Measurements from ENCODE around the gene LHFPL2. TPM values are rescaled to one million over a fixed set of nuclear protein-coding genes. Genes with fewer than 3 reads are reported as not detected.

Gene LHFPL2
- total and polyA plus RNA-seq, 2 donors (not counting 1 experiment from before 2014, with no cell fraction given) = 3.8 to 35.5 TPM

GRCh38 chr5:78606241-78606640, 42.3 kb downstream of the LHFPL2 start:
- no peak for ATAC-seq (ENCODE audit: low read depth)
- Histone ChIP-seq H3K27ac (ENCODE audit: low read length in 2 of 2) (no peak overlapping the region), H3K4me1 (ENCODE audit: control insufficient read depth in 2 of 2, insufficient read depth in 2 of 2, low read length in 2 of 2) (no peaks in the 10 kb centered on the region), H3K36me3 (replicated peaks in 1 of 2; ENCODE audit: control extremely low read depth in 1 of 2, control insufficient read depth in 1 of 2, extremely low read depth in 1 of 2, insufficient read depth in 2 of 2, low read length in 1 of 2) (peaks cover 0 to 4% of the 10 kb centered on the region in 2 experiments), H4K20me1 (ENCODE audit: control insufficient read depth, insufficient read depth, low read length, poor library complexity, severe bottlenecking) (no peaks in the 10 kb centered on the region), H3K79me2 (ENCODE audit: control insufficient read depth, insufficient read depth, low read length) (no peaks in the 10 kb centered on the region), H3K4me2 (replicated peaks; ENCODE audit: low read depth, low read length, poor library complexity, severe bottlenecking) (no peak overlapping the region), H3K4me3 (ENCODE audit: control extremely low read depth in 1 of 5, extremely low read depth in 1 of 5, insufficient read depth in 1 of 5, low read depth in 2 of 5, low read length in 4 of 5) (no peak overlapping the region), H3K27me3 (replicated peaks in 1 of 4; ENCODE audit: control extremely low read depth in 1 of 4, control insufficient read depth in 3 of 4, insufficient read depth in 4 of 4, low read length in 3 of 4) (no peaks in the 10 kb centered on the region), H3K9ac (ENCODE audit: low read length) (no peak overlapping the region), H2AFZ (ENCODE audit: insufficient read depth, low read depth, low read length, poor library complexity, severe bottlenecking) (no peak overlapping the region), H3K9me3 (ENCODE audit: control extremely low read depth in 1 of 3, control insufficient read depth in 2 of 3, insufficient read depth in 1 of 3, low read length in 2 of 3) (peaks cover 0 to 3% (median 0%) of the 10 kb centered on the region in 3 donors)
- Mint-ChIP-seq H3K4me3 (no peak overlapping the region), H3K27ac (no peak overlapping the region), H3K9me3 (ENCODE audit: insufficient read depth) (no peaks in the 10 kb centered on the region), H3K27me3 (no peaks in the 10 kb centered on the region), H3K4me1 (peaks cover 4% of the 10 kb centered on the region)
- ChIA-PET POLR2A (no interaction called here), CTCF (no interaction called here)
- no peak for TF ChIP-seq CTCF (IDR thresholded peaks at IDR 0.05)
- no peak for TF ChIP-seq EZH2 (IDR thresholded peaks at IDR 0.05; ENCODE audit: borderline replicate concordance, insufficient read depth, low read depth, low read length, poor library complexity, severe bottlenecking)
- no CpG with 5 or more reads among the region's 4 CpGs for WGBS (ENCODE audit: insufficient coverage)
- intact Hi-C loops (cut with micrococcal nuclease) = no loop called here
- no peak for DNase-seq

- Histone ChIP-seq H3K9me3 (ENCODE audit: control extremely low read depth in 1 of 3, control insufficient read depth in 2 of 3, insufficient read depth in 1 of 3, low read length in 2 of 3) (peaks cover 0 to 3% (median 0%) of the 10 kb centered on the region in 3 donors), H3K79me2 (ENCODE audit: control insufficient read depth, insufficient read depth, low read length) (no peaks in the 10 kb centered on the region), H3K4me1 (ENCODE audit: control insufficient read depth in 2 of 2, insufficient read depth in 2 of 2, low read length in 2 of 2) (no peaks in the 10 kb centered on the region), H4K20me1 (ENCODE audit: control insufficient read depth, insufficient read depth, low read length, poor library complexity, severe bottlenecking) (no peaks in the 10 kb centered on the region), H3K9ac (ENCODE audit: low read length) (no peak overlapping the region), H3K4me3 (ENCODE audit: control extremely low read depth in 1 of 5, extremely low read depth in 1 of 5, insufficient read depth in 1 of 5, low read depth in 2 of 5, low read length in 4 of 5) (no peak overlapping the region), H3K27me3 (replicated peaks in 1 of 4; ENCODE audit: control extremely low read depth in 1 of 4, control insufficient read depth in 3 of 4, insufficient read depth in 4 of 4, low read length in 3 of 4) (no peaks in the 10 kb centered on the region), H3K27ac (ENCODE audit: low read length in 2 of 2) (no peak overlapping the region), H3K36me3 (replicated peaks in 1 of 2; ENCODE audit: control extremely low read depth in 1 of 2, control insufficient read depth in 1 of 2, extremely low read depth in 1 of 2, insufficient read depth in 2 of 2, low read length in 1 of 2) (peaks cover 0 to 4% of the 10 kb centered on the region in 2 experiments), H3K4me2 (replicated peaks; ENCODE audit: low read depth, low read length, poor library complexity, severe bottlenecking) (no peak overlapping the region), H2AFZ (ENCODE audit: insufficient read depth, low read depth, low read length, poor library complexity, severe bottlenecking) (no peak overlapping the region)
- ATAC-seq (ENCODE audit: low read depth) (no peak), DNase-seq (no peak)
- ChIA-PET POLR2A (no interaction called here), CTCF (no interaction called here)
- intact Hi-C loops (cut with micrococcal nuclease) = no loop called here
- H3K4me1 Mint-ChIP-seq = peaks cover 4% of the 10 kb centered on the region
- H3K27ac Mint-ChIP-seq = no peak overlapping the region
- WGBS (ENCODE audit: insufficient coverage) = no CpG with 5 or more reads among the region's 2 CpGs
- no peak overlapping the region for H3K4me3 Mint-ChIP-seq
- H3K27me3 Mint-ChIP-seq = no peaks in the 10 kb centered on the region
- TF ChIP-seq EZH2 (IDR thresholded peaks at IDR 0.05; ENCODE audit: borderline replicate concordance, insufficient read depth, low read depth, low read length, poor library complexity, severe bottlenecking) (no peak), CTCF (IDR thresholded peaks at IDR 0.05) (no peak)
- H3K9me3 Mint-ChIP-seq (ENCODE audit: insufficient read depth) = no peaks in the 10 kb centered on the region
Observed at GRCh38 chr5:78605611-78606010, 43.0 kb downstream of the LHFPL2 start.
